Measurements from ENCODE around the gene SSTR1.

DNA sequence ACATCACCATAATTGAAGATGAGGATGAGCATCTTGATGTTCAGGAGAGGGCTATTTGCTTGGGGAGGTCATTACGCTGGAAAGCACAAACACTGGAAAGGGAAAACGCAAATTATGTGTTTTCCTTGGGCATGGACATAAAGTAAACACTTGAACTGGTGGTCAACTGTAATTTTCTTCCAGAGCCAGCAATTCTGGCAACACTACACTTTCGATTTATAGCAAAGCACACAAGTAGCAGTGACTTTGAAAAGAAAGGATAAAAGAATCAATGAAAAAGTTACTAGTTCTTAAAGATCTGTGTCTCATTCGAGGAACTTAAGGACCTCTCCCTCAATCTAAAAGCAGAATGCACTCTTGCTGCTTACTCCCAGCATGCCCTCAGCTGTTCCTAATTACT, 46.0 kb downstream of the SSTR1 start:
- TF ChIP-seq, protein P1, sequence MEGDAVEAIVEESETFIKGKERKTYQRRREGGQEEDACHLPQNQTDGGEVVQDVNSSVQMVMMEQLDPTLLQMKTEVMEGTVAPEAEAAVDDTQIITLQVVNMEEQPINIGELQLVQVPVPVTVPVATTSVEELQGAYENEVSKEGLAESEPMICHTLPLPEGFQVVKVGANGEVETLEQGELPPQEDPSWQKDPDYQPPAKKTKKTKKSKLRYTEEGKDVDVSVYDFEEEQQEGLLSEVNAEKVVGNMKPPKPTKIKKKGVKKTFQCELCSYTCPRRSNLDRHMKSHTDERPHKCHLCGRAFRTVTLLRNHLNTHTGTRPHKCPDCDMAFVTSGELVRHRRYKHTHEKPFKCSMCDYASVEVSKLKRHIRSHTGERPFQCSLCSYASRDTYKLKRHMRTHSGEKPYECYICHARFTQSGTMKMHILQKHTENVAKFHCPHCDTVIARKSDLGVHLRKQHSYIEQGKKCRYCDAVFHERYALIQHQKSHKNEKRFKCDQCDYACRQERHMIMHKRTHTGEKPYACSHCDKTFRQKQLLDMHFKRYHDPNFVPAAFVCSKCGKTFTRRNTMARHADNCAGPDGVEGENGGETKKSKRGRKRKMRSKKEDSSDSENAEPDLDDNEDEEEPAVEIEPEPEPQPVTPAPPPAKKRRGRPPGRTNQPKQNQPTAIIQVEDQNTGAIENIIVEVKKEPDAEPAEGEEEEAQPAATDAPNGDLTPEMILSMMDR (conservative IDR thresholded peaks at IDR 0.05 in 1 of 2, IDR thresholded peaks at IDR 0.05 in 1 of 2; ENCODE audit: extremely low read depth in 1 of 2, insufficient read depth in 1 of 2, low read depth in 1 of 2, low read length in 2 of 2), result no peak
- TF ChIP-seq EZH2 (IDR thresholded peaks at IDR 0.05; ENCODE audit: borderline replicate concordance, low read length), result no peak

Measured in mammary epithelial cell (primary cell).